DMS 273 (cell line): ENCODE measurements around the gene KITLG.
A peak's percentile ranks its signal among the peaks of the same experiment; 100 is the strongest.
"Not testable (repeated sequence)": the region's sequence is repeated elsewhere in the genome, so short reads cannot be mapped to it uniquely, and the experiment has no call there.

Experiments used
- DNase-seq: peaks from one replicate; lab custom pipeline; 2025; ENCODE audit not compliant: unreplicated experiment; lab: John Stamatoyannopoulos, UW

Gene KITLG

GRCh38 chr12:88580051-88580871 is at the start of gene KITLG:
Gene KITLG (minus strand): TSS chr12:88580471. CDS start chr12:88580278, 193 bp downstream.
- DNase-seq, result peak; percentile 88

GRCh38 chr12:88628856-88629509 is 48.7 kb upstream of the KITLG start:
- DNase-seq, result no peak

GRCh38 chr12:88628035-88628434 is 47.8 kb upstream of the KITLG start:
- DNase-seq, result not testable (repeated sequence)

- DNase-seq, result no peak
Measured at GRCh38 chr12:88627501-88627900, 47.2 kb upstream of the KITLG start.

GRCh38 chr12:88625356-88625755 is 45.1 kb upstream of the KITLG start:
- DNase-seq, result peak; percentile 26

- no peak for DNase-seq
Measured at GRCh38 chr12:88624911-88625310, 44.6 kb upstream of the KITLG start.

- no peak for DNase-seq
Measured at GRCh38 chr12:88623777-88624548, 43.7 kb upstream of the KITLG start.

- DNase-seq, result no peak
Measured at GRCh38 chr12:88617352-88617751, 37.1 kb upstream of the KITLG start.

- no peak for DNase-seq
Measured at GRCh38 chr12:88615490-88615889, 35.2 kb upstream of the KITLG start.

- no peak for DNase-seq
Measured at GRCh38 chr12:88604646-88605045, 24.4 kb upstream of the KITLG start.

- DNase-seq, result no peak
Measured at GRCh38 chr12:88600272-88600671, 20.0 kb upstream of the KITLG start.

GRCh38 chr12:88597365-88597764 is 17.1 kb upstream of the KITLG start:
- no peak for DNase-seq

- no peak for DNase-seq
Measured at GRCh38 chr12:88595697-88596096, 15.4 kb upstream of the KITLG start.

GRCh38 chr12:88594780-88595179 is 14.5 kb upstream of the KITLG start:
- no peak for DNase-seq

- DNase-seq, result no peak
Measured at GRCh38 chr12:88591343-88591742, 11.1 kb upstream of the KITLG start.

- DNase-seq, result no peak
Measured at GRCh38 chr12:88590851-88591250, 10.6 kb upstream of the KITLG start.

GRCh38 chr12:88585077-88585476 is 4.8 kb upstream of the KITLG start:
- no peak for DNase-seq

GRCh38 chr12:88579601-88580050 is 645 bp downstream of the KITLG start:
- peak; percentile 72 for DNase-seq

- DNase-seq, result peak; percentile 73
Measured at GRCh38 chr12:88579161-88579517, 1.1 kb downstream of the KITLG start.

- DNase-seq, result peak; percentile 53
Measured at GRCh38 chr12:88578276-88579160, 1.8 kb downstream of the KITLG start.

- DNase-seq, result peak; percentile 30
Measured at GRCh38 chr12:88577537-88577936, 2.7 kb downstream of the KITLG start.
